GM10847 (cell line): ENCODE results near the gene CUTA.

Source experiments
- POLR2A ChIP-seq: IDR thresholded peaks from 2 replicates; pipeline ENCODE4 v1.6.1; 2011; ENCODE audit not compliant: insufficient read length; ENCODE audit errors: extremely low read depth

The CUTA gene

DNA sequence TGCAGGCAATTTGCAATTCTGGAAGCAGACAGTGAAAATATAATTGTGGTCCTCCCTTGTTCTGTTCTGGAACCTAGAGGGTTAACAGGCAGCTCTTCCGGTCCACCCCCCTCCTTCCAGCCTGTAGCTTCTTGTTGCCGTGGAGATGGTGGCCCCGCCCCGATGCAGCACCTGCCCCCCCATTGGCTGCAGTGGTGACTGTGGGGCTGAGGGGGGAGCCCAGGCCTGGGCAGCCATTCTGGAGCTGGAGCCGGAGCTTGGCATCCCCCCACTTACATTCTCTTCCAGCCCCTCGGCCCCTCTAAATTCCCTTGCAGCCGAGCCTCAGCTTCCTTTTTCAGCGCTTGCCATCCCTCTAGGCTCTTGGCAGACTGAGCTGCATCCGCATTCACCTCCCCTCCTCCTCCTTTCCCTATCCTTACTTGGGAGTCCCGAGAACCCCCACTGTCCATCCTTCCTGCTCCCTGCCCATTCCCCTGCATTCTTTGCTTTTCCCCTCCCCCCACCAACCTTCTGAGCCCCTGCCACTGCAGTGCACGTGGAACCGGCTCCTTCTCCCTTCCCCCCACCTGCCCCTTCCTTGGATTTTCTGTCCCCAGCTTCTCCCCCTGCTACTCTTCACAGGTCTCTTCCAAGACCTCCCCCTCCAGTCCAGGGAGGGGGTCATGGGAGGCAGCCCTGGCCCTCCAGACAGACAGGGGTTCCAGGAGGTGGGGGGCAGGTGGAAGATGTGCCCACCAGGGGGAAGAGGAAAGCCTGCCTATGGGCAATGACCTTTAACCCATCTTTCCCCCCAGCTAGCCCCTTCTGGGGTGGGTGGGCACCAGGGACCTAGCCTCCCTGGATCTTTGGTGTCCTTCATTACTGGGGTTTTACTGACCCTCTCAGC is 13.3 kb upstream of the CUTA start:
- TF ChIP-seq POLR2A = no peak

DNA sequence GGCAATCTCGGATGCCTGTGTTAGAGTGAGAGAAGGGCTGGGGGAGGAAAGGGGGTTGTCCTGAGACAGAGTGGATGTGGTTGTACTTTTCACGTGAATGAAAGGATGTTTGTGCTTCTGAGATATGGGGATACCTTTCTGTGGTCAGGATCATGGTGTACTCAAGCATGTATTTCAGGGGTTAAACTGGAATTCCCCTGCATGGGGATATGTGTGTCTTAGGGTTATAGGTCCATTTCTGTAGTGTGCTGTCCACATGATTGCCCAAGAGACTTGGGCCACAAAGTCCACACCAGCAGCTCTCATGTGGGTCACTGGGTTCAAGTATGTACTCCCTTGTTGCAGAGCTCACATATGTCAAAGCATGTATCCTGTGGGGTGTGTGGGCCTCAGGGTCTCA is 12.4 kb upstream of the CUTA start:
- no peak for TF ChIP-seq POLR2A

DNA sequence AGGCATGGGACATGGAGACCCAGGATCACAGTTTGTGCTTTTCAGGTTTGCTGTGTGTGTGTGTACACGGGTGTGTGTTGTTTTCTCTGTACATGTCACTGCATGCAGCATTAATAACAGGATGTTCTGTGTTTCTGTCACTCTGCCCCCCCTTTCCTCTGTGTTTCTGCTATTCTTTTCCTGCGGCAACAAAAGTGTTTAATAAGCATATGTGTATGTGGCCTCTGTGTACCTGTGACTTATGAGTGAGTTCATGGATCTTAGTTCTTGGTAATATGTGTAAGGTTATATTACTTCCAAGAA is 11.8 kb upstream of the CUTA start:
- no peak for TF ChIP-seq POLR2A

DNA sequence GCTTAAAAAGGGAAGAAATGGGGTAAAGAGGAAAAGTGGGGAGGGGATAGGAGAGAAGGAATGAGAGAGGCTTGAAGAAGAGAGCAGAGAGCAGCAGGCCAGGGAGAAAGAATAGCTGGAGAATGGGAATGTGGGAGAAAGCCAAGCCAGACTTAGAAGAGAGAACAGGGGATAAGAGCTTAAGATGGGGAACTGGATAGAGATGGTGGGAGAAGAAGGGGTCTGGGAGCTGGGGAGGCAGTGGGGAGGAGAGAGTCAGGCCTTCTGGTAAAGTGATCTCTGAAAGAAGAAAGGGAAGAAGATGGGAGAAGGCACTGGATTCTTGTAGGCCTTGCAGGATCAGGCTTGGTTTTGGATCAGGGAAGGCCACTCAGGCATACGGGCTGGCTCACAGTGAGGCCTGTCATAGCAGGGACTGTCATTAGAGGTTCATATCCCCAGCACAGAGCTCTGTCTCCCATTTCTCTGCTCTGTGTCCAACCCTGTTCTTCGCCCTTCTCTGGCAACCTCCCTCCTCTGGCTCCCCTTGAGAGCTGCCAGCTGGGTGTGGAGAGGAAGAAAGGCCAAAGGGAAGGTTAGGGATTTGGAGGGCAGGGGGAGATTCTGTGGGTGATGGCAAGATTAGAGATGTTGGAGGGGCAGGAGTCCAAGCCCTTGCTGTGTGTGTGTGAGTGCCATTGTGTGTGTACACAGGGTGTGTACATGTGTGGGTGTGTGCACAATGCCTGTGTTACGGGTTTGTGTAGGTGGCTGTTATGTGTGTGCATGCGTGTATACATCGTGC is 11.3 kb upstream of the CUTA start:
- TF ChIP-seq POLR2A = no peak

DNA sequence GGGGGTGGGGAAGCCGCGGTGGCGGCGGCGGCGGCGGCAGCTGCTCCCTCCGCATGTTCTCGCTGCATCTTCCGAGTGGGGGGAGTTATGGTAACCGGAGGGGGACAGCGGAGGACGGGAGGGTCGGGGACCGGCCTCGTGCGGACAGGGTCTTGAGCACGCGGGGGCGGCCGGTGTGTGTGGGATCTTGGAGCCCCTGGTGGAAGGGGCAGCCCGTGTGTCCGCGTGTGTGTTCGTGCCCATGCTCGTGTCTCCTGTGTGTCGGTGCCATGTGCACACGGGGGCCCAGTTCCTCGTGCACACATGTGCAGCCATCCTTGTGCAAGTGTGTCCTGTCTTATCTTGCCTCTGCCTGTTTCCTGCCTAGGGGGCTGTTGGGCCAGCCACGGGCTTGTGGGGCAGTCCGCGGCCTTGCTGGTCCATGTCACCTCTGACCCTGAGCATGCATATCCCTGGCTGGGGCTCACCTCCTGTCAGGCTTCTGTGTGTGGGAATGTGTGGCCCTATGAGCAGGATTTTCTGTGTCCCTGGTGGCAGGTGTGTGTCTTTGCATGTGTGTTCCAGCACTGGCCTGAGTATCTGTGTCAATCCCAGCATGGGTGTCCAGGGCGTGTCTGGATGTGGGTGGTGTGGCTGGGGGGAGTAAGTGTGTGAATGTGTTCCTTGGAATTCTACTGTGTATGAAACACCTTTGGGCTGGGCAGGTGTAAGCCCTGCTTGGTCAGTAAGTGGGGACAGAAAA is 10.5 kb upstream of the CUTA start:
- no peak for TF ChIP-seq POLR2A

DNA sequence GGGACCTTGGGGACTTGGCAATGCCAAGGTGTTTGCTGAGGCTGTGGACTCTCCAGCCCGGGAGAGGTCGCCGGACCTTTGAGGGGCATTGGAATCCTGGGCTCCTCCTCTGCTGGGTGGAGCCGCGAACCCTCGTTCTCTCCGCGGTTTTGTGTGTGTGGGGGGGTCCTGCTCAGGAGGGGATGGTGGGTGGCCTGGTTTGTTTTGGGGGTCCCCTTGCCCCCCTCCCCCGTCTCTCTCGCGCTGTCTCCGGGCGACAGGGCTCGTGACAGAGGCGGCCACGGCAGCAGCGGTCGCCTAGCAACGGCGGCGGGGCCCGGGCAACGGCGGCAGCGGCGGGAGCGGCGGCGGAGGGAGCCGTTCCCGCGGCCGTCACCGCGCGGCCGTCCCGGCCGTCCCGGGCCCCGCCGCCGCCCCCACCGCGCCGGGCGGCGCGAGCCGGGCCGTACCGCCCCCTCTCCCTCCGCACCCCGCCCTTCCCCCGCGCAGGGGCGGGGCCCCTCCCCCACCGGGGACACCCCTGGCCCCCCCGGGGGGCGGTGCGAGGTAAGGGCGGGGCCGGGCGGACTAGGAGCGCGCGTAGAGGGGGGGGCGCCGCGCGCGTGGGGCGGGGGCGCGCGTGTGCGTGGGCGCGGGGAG is 9.8 kb upstream of the CUTA start:
- TF ChIP-seq POLR2A = no peak

DNA sequence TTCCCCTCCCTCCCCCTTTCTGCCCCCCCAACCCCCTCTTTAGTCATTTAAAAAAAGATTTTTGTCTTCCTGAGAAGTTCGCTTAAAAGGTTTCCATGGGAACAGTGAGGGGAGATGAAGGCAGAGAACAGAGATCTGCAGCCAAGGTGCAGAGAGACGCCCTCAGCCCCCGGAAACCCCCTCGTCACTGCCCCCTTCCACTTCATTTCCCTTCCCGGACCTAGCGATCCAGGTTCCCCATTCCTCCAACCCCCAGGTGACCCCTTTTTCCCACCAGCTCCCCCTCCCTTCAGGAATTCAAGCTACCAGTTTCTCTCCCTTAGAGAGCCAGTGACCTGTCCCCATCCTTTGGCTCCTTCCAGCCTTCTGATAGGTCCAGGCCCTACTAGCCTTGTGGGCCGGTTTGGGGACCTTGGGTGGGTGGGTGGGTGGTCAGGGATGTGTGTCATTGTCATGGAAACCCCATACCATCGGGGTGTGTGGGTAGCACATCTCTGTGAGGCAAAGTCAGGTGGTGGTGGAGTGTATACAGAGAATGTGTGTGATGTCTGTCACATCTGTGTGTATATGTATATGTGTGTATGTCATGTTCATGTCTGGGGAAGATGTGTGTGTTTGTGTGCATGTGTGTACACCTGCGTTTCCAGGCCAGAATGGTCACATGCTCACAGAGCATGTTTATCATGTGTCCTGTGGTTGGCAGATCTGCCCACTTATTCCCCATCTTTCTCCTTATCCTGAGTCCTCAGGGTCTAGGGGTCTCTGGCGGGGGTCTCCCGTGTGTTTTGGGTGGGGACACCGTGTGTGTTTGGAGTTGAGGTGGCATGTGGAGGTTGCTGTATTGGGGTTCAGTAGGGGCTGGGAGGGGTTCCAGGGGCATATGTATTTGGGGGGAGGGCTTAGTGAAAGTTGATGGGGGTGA is 8.9 kb upstream of the CUTA start:
- no peak for TF ChIP-seq POLR2A

DNA sequence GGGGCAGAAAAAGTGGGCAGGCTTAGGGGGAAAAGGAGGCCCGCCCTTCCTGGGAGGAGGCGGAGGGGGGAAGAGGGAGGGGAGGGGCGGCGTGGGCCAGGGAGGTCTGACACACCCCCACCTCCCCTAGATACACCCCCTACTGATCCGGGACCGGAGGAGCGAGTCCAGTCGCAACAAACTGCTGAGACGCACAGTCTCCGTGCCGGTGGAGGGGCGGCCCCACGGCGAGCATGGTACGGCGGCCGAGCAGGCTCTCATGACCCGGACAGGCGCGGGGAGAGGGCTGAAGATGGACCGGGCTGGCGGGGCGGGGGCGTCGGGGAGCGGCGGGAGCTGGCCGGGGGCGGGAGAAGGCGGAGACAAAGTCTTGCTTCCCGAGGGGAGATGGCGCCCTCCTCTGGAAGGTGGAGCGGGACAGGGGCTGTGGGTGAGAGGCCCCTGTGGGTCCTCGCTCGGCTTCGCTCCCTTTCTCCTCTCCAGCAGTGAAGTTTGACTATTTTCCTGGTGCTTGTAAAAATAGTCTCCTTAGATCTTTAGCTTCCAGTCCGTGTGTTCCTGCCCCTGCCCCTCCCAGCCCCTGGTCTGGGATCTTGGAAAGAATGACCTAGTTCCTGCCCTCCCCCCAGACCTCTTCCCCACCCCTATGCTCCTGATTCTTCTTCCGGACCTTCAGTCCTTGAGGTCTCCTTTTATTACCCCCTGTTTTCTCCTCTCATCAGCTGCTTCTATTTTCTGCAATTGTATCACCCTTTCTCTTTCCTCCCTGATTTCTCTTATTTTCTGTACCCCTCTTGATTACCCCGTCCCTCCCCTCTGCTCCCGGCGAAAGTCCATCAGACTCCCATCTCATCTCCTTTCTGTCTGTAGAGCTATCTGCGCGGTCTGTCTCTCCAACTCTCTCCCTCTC is 8.0 kb upstream of the CUTA start:
- TF ChIP-seq POLR2A = peak; percentile 64

DNA sequence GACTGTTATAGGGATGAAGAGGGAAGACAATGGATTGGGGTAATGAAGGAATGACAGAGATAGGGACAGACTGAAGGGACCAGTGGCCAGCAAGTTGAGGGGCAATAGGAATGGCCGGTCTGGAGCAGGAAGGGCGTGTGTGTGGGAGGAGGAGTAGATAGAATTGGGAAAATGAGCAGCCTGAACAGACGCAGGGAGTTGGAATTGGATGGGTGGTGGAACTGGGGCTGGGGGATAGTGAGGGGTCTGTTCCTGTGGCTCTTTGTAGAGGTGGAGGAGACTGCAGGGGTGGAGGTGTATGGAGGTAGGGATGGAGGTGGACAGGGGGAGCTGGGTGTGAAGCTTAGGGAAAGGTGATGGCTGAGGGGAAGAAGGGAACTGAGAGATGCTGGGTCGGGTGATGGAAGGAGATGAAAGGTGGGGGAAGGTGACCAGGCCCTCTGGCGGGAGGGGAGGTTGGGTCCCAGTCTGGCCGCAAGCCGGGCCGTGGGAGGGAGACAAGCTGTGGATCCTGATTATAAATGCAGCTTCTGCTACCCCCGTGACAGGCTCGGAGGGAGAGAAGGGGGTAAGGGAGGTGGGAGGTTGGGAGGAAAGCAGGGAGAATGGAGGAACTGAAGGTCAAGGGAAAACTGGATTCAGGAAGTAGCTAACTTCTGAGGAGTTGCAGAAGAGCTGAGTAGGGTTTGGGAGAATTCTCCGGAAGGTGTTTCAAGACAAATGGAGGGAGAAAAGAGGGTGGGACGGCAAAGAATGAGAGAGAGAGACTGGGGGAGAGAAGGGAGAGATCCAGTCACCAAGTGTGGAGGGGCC is 7.2 kb upstream of the CUTA start:
- no peak for TF ChIP-seq POLR2A

DNA sequence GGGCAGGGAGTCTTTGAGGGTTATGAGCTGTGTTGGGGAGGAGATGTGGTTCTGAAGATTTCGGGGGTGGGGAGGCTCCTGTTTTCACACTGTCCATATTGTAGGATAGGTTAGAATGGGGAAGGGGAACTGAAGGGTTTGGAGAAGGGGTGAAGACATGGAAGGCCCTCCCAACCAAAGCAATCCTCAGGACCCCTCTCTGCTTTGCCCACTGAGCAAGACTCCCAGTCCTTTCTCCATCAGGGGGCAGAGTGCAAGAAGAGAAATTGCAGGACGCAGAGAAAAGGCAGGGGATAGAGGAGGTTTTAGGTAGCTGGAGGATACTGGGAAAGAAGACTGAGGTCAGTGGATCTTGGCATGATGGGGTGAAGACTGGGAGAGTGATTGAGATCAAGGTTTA is 5.9 kb upstream of the CUTA start:
- no peak for TF ChIP-seq POLR2A

DNA sequence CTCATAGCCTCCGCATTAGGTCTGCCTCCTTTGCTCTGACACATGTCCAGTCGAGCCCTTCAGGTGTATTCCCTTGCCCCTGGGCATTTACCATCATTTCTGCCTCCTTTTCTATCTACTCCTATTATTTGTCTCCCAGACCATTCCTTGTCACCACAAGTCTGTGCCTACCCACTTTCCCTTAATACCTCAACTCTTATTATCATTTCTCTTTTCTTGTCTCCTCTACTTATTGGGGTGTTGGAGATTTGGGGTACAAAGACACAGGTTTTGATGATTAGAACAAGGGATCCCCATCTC is 3.4 kb upstream of the CUTA start:
- no peak for TF ChIP-seq POLR2A

DNA sequence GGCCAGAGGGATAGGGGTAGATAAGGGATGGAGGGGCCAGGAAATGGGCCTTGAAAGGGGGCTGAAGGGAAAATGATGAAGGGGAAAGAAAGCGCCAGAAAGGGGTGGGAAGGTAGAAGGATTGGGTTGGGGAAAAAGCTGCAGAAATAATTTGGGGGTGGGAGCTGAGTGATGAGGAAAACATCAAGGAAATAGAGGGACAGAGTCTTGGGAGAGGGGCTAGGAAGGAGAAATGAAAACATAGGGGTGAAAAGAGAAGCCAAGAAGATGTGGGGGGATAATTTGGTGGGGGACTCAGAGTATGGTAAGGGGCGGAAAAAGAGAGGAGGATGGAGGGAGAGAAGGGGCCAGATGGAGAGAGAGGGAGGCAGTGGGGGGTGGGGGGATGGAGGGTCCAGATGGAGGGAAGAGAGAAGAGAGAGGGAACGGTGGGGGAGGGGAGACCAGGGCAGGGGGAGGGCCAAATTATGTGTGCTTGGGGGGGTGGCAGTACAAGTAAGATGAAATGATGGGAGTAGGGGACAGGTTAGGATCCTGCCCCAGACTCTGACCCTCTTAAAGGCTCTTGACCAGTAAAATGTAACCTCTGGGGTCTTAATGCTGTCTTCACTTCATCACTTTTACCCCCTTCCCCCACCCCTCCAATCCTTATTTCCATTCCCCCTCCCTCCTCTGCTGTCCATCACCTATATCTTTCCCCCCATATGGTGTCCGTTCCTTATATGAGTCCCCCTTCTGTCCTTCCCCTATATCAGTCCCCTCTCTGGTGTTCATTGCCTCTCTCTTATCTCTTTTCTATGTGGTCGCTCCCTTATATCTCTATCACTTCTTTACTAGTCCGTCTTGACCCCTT is 2.8 kb upstream of the CUTA start:
- no peak for TF ChIP-seq POLR2A
